Measurements from ENCODE around the gene ARHGEF7. TPM values are rescaled to one million over a fixed set of nuclear protein-coding genes. Genes with fewer than 3 reads are reported as not detected.

ARHGEF7 gene
- total RNA-seq, 1 experiment from 2014 or later, result 46.2 TPM

DNA sequence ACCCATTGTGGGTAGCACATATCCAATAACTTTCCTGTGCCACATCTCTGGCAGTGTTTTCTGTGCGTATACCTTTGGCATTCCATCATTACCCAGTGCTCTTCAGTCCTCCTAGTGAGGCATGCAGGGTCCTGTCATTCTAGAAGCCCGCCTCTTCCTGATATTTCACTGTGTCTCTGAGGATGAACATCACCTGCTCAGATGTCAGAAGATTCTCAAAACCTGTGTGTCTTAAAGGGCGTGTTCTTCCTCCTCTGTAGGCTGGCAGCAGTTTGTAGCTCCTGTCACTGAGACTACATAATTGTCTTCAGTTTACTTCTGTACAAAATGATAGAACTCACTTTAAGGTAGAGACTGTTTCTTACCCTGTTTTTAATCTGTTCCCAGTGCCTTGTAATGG is 148.5 kb downstream of the ARHGEF7 start:
- ChIA-PET RAD21 (ENCODE audit: low non-redundant PET in 1 of 2, low total read pairs in 2 of 2, uncharacterized antibody in 2 of 2, unreplicated experiment in 2 of 2) (no interaction called here), POLR2A (no interaction called here), CTCF (no interaction called here)
- no peaks in the 10 kb centered on the region for H3K9me3 ChIP-seq (ENCODE audit: control insufficient read depth in 1 of 2, insufficient read depth in 1 of 2, low read depth in 1 of 2, low read length in 2 of 2)
- TF ChIP-seq ELF1 (IDR thresholded peaks at IDR 0.05; ENCODE audit: borderline replicate concordance, low read depth), result no peak
- TF ChIP-seq EZH2phosphoT487 (IDR thresholded peaks at IDR 0.05; ENCODE audit: borderline replicate concordance), result no peak
- no peak for TF ChIP-seq POLR2AphosphoS5 (IDR thresholded peaks at IDR 0.05; ENCODE audit: low read depth, low read length)
- H3K9me2 ChIP-seq (ENCODE audit: insufficient read depth), result no peaks in the 10 kb centered on the region
- BruUV-seq (replicated peaks), result no TSS peak
- H3K36me3 ChIP-seq (ENCODE audit: control insufficient read depth in 1 of 2, insufficient read depth in 2 of 2, low read length in 2 of 2), result peaks cover 7 to 8% of the 10 kb centered on the region in 2 experiments; a peak in 3 of 4 replicates
- DNase-seq (ENCODE audit: low read depth, low spot score), result no peak
- H3K4me2 ChIP-seq (ENCODE audit: low read length), result no peak overlapping the region
- H3K9ac ChIP-seq (ENCODE audit: low read length), result no peak overlapping the region
- intact Hi-C loops (cut with micrococcal nuclease), result no loop called here
- no peak overlapping the region for H3K27ac ChIP-seq (ENCODE audit: low read depth, low read length)
- H4K20me1 ChIP-seq (ENCODE audit: insufficient read depth), result no peaks in the 10 kb centered on the region
- no peaks in the 10 kb centered on the region for H3K27me3 ChIP-seq (ENCODE audit: insufficient read depth, low read length)
- H3K4me3 ChIP-seq (replicated peaks in 1 of 2; ENCODE audit: low read depth in 1 of 2, low read length in 2 of 2), result no peak overlapping the region
- H2AFZ ChIP-seq (ENCODE audit: low read depth, low read length, poor library complexity, severe bottlenecking), result no peak overlapping the region
- H3K4me1 ChIP-seq (ENCODE audit: control insufficient read depth in 1 of 2, insufficient read depth in 2 of 2, low read length in 2 of 2), result no peaks in the 10 kb centered on the region
- peaks cover 11% of the 10 kb centered on the region; the same call in 1 of the 2 replicates for H3K79me2 ChIP-seq (ENCODE audit: insufficient read depth, low read length)
- no peak for ATAC-seq

DNA sequence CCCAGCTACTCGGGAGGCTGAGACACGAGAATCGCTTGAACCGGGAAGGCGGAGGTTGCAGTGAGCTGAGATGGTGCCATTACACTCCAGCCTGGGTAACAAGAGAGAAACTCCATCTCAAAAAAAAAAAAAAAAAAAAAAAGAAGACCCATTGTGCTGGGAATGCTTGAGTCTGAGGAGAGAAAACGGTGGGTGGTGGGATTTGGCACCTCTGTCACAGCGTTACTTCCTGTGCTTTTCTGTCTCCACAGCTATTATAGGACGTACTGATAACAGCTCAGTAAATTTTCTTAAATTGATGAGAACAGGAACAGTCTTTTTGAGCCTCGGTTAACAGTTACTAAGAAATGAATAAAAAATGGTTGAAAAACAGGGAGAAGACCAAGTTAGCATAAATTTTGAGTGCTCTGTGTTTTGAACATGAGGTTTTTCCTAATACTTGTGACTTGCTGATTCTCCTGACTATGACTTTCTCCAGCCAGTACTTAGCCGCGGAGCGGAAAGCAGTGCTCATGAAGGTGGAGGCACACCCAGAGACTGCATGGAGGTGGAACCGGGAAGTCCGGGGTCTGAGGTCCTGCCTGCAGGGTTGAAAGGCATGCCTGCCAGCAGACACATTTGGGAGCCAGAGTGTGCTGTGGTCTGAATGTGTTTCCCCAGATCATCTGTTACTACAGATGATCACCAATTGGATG is 150.0 kb downstream of the ARHGEF7 start:
- Histone ChIP-seq H3K27ac (ENCODE audit: low read depth, low read length) (no peak overlapping the region), H3K4me3 (replicated peaks in 1 of 2; ENCODE audit: low read depth in 1 of 2, low read length in 2 of 2) (no peak overlapping the region), H3K4me1 (ENCODE audit: control insufficient read depth in 1 of 2, insufficient read depth in 2 of 2, low read length in 2 of 2) (no peaks in the 10 kb centered on the region), H3K36me3 (ENCODE audit: control insufficient read depth in 1 of 2, insufficient read depth in 2 of 2, low read length in 2 of 2) (peaks cover 8 to 11% of the 10 kb centered on the region in 2 experiments; a peak in 3 of 4 replicates), H4K20me1 (ENCODE audit: insufficient read depth) (no peaks in the 10 kb centered on the region), H3K79me2 (ENCODE audit: insufficient read depth, low read length) (peaks cover 11% of the 10 kb centered on the region; the same call in 1 of the 2 replicates), H3K9me3 (ENCODE audit: control insufficient read depth in 1 of 2, insufficient read depth in 1 of 2, low read depth in 1 of 2, low read length in 2 of 2) (no peaks in the 10 kb centered on the region), H3K4me2 (ENCODE audit: low read length) (no peak overlapping the region), H3K9ac (ENCODE audit: low read length) (no peak overlapping the region), H3K27me3 (ENCODE audit: insufficient read depth, low read length) (no peaks in the 10 kb centered on the region), H2AFZ (ENCODE audit: low read depth, low read length, poor library complexity, severe bottlenecking) (no peak overlapping the region), H3K9me2 (ENCODE audit: insufficient read depth) (no peaks in the 10 kb centered on the region)
- ATAC-seq (no peak), DNase-seq (ENCODE audit: low read depth, low spot score) (no peak)
- intact Hi-C loops (cut with micrococcal nuclease), result no loop called here
- ChIA-PET RAD21 (ENCODE audit: low non-redundant PET in 1 of 2, low total read pairs in 2 of 2, uncharacterized antibody in 2 of 2, unreplicated experiment in 2 of 2) (no interaction called here), CTCF (no interaction called here), POLR2A (no interaction called here)
- BruUV-seq (replicated peaks), result no TSS peak
- TF ChIP-seq, protein P1, sequence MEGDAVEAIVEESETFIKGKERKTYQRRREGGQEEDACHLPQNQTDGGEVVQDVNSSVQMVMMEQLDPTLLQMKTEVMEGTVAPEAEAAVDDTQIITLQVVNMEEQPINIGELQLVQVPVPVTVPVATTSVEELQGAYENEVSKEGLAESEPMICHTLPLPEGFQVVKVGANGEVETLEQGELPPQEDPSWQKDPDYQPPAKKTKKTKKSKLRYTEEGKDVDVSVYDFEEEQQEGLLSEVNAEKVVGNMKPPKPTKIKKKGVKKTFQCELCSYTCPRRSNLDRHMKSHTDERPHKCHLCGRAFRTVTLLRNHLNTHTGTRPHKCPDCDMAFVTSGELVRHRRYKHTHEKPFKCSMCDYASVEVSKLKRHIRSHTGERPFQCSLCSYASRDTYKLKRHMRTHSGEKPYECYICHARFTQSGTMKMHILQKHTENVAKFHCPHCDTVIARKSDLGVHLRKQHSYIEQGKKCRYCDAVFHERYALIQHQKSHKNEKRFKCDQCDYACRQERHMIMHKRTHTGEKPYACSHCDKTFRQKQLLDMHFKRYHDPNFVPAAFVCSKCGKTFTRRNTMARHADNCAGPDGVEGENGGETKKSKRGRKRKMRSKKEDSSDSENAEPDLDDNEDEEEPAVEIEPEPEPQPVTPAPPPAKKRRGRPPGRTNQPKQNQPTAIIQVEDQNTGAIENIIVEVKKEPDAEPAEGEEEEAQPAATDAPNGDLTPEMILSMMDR (IDR thresholded peaks at IDR 0.05 in 2 of 3, conservative IDR thresholded peaks at IDR 0.05 in 1 of 3; ENCODE audit: borderline replicate concordance in 1 of 3, insufficient read depth in 1 of 3, low read depth in 2 of 3, low read length in 2 of 3), result no peak
- TF ChIP-seq, protein P2, sequence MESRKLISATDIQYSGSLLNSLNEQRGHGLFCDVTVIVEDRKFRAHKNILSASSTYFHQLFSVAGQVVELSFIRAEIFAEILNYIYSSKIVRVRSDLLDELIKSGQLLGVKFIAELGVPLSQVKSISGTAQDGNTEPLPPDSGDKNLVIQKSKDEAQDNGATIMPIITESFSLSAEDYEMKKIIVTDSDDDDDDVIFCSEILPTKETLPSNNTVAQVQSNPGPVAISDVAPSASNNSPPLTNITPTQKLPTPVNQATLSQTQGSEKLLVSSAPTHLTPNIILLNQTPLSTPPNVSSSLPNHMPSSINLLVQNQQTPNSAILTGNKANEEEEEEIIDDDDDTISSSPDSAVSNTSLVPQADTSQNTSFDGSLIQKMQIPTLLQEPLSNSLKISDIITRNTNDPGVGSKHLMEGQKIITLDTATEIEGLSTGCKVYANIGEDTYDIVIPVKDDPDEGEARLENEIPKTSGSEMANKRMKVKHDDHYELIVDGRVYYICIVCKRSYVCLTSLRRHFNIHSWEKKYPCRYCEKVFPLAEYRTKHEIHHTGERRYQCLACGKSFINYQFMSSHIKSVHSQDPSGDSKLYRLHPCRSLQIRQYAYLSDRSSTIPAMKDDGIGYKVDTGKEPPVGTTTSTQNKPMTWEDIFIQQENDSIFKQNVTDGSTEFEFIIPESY (IDR thresholded peaks at IDR 0.05; ENCODE audit: extremely low read depth, insufficient replicate concordance, low read length), result no peak
- no peak for TF ChIP-seq ZFX (IDR thresholded peaks at IDR 0.05)
- TF ChIP-seq SIN3A (IDR thresholded peaks at IDR 0.05; ENCODE audit: low read depth), result no peak
- TF ChIP-seq EZH2 (IDR thresholded peaks at IDR 0.05), result no peak
- TF ChIP-seq, protein P3, sequence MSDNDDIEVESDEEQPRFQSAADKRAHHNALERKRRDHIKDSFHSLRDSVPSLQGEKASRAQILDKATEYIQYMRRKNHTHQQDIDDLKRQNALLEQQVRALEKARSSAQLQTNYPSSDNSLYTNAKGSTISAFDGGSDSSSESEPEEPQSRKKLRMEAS (IDR thresholded peaks at IDR 0.05), result no peak
- no peak for TF ChIP-seq FOSL1 (IDR thresholded peaks at IDR 0.05; ENCODE audit: low read depth)
- no peak for TF ChIP-seq ELF1 (IDR thresholded peaks at IDR 0.05; ENCODE audit: borderline replicate concordance, low read depth)
- no peak for TF ChIP-seq CEBPB (IDR thresholded peaks at IDR 0.05; ENCODE audit: low read depth)
- no peak for TF ChIP-seq JUND (IDR thresholded peaks at IDR 0.05)
- no peak for TF ChIP-seq CBX3 (IDR thresholded peaks at IDR 0.05; ENCODE audit: low read depth)
